Neural cell (in vitro differentiated cells): ENCODE data around the gene SGF29. TPM values are rescaled to one million over a fixed set of nuclear protein-coding genes. Genes with fewer than 3 reads are reported as not detected.
"Not testable (repeated sequence)": the region's sequence is repeated elsewhere in the genome, so short reads cannot be mapped to it uniquely, and the experiment has no call there.

Experiments used
- H2AFZ ChIP-seq: fragments of 200-600, 300-800 bp; sonication (generic), shearing (Covaris generic); 2 replicates; pipeline ENCODE4 v1.6.0; 2014; ENCODE audit warnings: low read depth, mild to moderate bottlenecking, antibody characterized with exemption, low read length, moderate library complexity
- H3F3A ChIP-seq: fragments of 200-600 bp; shearing (Covaris generic); 2 replicates; pipeline ENCODE4 v1.6.1; 2016; ENCODE audit warnings: mild to moderate bottlenecking, moderate library complexity, mixed read lengths, antibody characterized with exemption, low read length; ENCODE audit not compliant: insufficient read depth, poor library complexity, severe bottlenecking
- H3K27ac ChIP-seq: fragments of 200-600, 300-800 bp; sonication (generic), shearing (Covaris generic); 2 replicates; pipeline ENCODE4 v1.5.1; 2014; ENCODE audit warnings: mild to moderate bottlenecking, low read length, moderate library complexity
- H3K27me3 ChIP-seq: fragments of 300-800, 200-600 bp; sonication (generic), shearing (Covaris generic); 2 replicates; pipeline ENCODE4 v1.6.0; 2014; ENCODE audit warnings: mild to moderate bottlenecking, low read depth, low read length, moderate library complexity; ENCODE audit not compliant: insufficient read depth
- H3K36me3 ChIP-seq: fragments of 300-800, 200-600 bp; sonication (generic), shearing (Covaris generic); 2 replicates; pipeline ENCODE4 v1.5.1; 2014; ENCODE audit warnings: mild to moderate bottlenecking, antibody characterized with exemption, low read length, moderate library complexity; ENCODE audit not compliant: insufficient read depth
- H3K4me2 ChIP-seq: fragments of 300-800, 200-600 bp; sonication (generic), shearing (Covaris generic); 2 replicates; pipeline ENCODE4 v1.6.0; 2014; ENCODE audit warnings: mild to moderate bottlenecking, low read length
- H3K4me3 ChIP-seq: fragments of 300-800, 200-600 bp; sonication (generic), shearing (Covaris generic); 2 replicates; pipeline ENCODE4 v1.5.1; 2014; ENCODE audit warnings: mild to moderate bottlenecking, low read length, moderate library complexity
- H3K79me2 ChIP-seq: fragments of 200-600 bp; shearing (Covaris generic); replicated peaks from 2 replicates; pipeline ENCODE4 v1.6.0; 2014; ENCODE audit warnings: mild to moderate bottlenecking, low read length, moderate library complexity; ENCODE audit not compliant: insufficient read depth
- H3K9ac ChIP-seq: fragments of 300-800, 200-600 bp; sonication (generic), shearing (Covaris generic); 2 replicates; pipeline ENCODE4 v1.6.1; 2016; ENCODE audit warnings: mild to moderate bottlenecking, low read length, mixed read lengths
- H3K9me2 ChIP-seq: fragments of 200-600 bp; shearing (Covaris generic); 2 replicates; pipeline ENCODE4 v1.6.1; 2016; ENCODE audit warnings: mild to moderate bottlenecking, low read length, mixed read lengths; ENCODE audit not compliant: insufficient read depth
- H3K9me3 ChIP-seq: fragments of 200-600, 300-800 bp; sonication (generic), shearing (Covaris generic); 2 replicates; pipeline ENCODE4 v1.6.1; 2016; ENCODE audit warnings: mild to moderate bottlenecking, mixed run types, low read length, moderate library complexity, mixed read lengths
- H4K20me1 ChIP-seq: fragments of 200-600 bp; shearing (Covaris generic); 2 replicates; pipeline ENCODE4 v1.6.1; 2016; ENCODE audit warnings: mild to moderate bottlenecking, mixed run types; ENCODE audit not compliant: insufficient read depth
- EP300 ChIP-seq: fragments of 450-650 bp; conservative IDR thresholded peaks from 2 replicates; pipeline ENCODE4 v1.6.1; 2014; ENCODE audit warnings: antibody characterized with exemption, mild to moderate bottlenecking, moderate library complexity; ENCODE audit not compliant: poor library complexity, severe bottlenecking
- EZH2 ChIP-seq: fragments of 200-600, 300-800 bp; shearing (Covaris generic), sonication (generic); IDR thresholded peaks from 2 replicates; pipeline ENCODE4 v1.6.1; 2014; ENCODE audit warnings: antibody characterized with exemption, low read length, borderline replicate concordance, mild to moderate bottlenecking; ENCODE audit not compliant: insufficient read depth, poor library complexity, severe bottlenecking
- MXI1 ChIP-seq: fragments of 450-650 bp; conservative IDR thresholded peaks from 2 replicates; pipeline ENCODE4 v1.6.1; 2014; ENCODE audit warnings: antibody characterized with exemption, mild to moderate bottlenecking; ENCODE audit not compliant: poor library complexity, severe bottlenecking
- POLR2AphosphoS5 ChIP-seq: IDR thresholded peaks from 2 replicates; pipeline ENCODE4 v1.6.1; 2012
- RAD21 ChIP-seq: fragments of 450-650 bp; conservative IDR thresholded peaks from 2 replicates; pipeline ENCODE4 v1.6.1; 2014; ENCODE audit warnings: antibody characterized with exemption, mild to moderate bottlenecking, moderate library complexity
- REST ChIP-seq: IDR thresholded peaks from 2 replicates; pipeline ENCODE4 v1.6.1; 2012; ENCODE audit warnings: borderline replicate concordance
- SMC3 ChIP-seq: fragments of 450-650 bp; conservative IDR thresholded peaks from 2 replicates; pipeline ENCODE4 v1.6.1; 2014; ENCODE audit warnings: antibody characterized with exemption, mild to moderate bottlenecking, moderate library complexity; ENCODE audit not compliant: poor library complexity
- polyA plus RNA-seq: library from polyadenylated mRNA; depleted of rRNA; stranded (reverse); fragments of >200 nt; gene quantifications from 2 replicates; pipeline ENCODE4 v1.2.3, GENCODE V29; 2014

Gene SGF29
- polyA plus RNA-seq, 1 donor from 2014 or later = 32.8 TPM

GRCh38 chr16:28592979-28593553 is 39.3 kb downstream of the SGF29 start:
- Histone ChIP-seq H4K20me1 (no peaks in the 10 kb centered on the region), H3K9ac (no peak overlapping the region), H2AFZ (no peak overlapping the region), H3K27me3 (no peaks in the 10 kb centered on the region), H3K79me2 (no peaks in the 10 kb centered on the region), H3F3A (no peaks in the 10 kb centered on the region), H3K27ac (no peak overlapping the region), H3K9me2 (no peaks in the 10 kb centered on the region), H3K4me2 (no peak overlapping the region), H3K9me3 (no peaks in the 10 kb centered on the region), H3K36me3 (no peaks in the 10 kb centered on the region), H3K4me3 (no peak overlapping the region)
- no peak for TF ChIP-seq REST
- TF ChIP-seq SMC3 = no peak
- TF ChIP-seq RAD21 = no peak

DNA sequence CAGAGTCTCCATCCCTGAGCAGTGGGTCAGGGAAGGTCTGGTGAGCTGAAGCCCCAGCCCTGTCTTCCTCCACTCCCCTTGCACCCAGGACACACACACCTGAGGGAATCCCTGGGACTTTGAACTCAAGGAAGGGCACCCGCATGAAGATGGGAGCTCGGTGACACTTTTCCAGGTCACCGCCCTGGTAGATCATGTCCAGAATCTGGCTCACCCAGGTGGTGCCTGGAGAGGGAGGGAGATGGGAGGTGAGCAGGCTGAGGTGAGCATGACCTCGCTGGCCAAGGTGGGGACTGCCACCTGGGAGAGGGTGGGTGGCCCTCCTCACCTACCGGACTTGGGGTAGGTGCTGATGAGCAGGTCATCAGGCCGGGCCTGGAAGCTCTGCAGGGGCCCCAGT is 41.7 kb downstream of the SGF29 start:
- not testable (repeated sequence) for H3K79me2 ChIP-seq, H2AFZ ChIP-seq, H3K27me3 ChIP-seq, H3K9me3 ChIP-seq, H3K4me2 ChIP-seq, H3K9ac ChIP-seq, H3F3A ChIP-seq, H4K20me1 ChIP-seq, H3K36me3 ChIP-seq, H3K4me3 ChIP-seq, H3K9me2 ChIP-seq, H3K27ac ChIP-seq

DNA sequence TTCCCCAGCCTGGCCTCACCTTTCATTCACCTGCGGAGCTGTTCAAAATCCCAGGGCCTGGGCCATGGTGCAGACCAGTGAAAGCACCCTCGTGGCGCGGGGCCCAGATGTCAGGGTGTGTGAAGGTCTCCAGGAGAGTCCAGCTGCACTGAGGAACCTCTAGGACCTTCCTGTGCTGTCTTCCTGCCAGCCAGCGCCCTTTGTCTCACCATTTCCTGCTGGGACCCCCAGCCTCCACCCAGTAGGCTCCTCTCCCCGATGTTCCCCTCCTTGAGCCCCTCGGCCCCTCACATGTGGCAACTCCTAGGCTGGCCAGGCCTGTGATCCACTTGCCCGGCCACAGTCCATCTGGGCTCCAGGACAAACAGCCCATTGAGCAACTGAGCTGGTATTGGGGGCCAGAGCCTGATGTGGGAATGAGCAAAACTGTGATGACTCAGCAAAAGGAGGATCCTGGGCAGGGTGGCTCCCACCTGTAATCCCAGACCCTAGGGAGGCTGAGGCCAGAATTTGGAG is 42.5 kb downstream of the SGF29 start:
- no peaks in the 10 kb centered on the region for H3K79me2 ChIP-seq
- no peaks in the 10 kb centered on the region for H3K27me3 ChIP-seq
- H3F3A ChIP-seq = no peaks in the 10 kb centered on the region
- no peak overlapping the region for H3K4me2 ChIP-seq
- no peak overlapping the region for H3K9ac ChIP-seq
- TF ChIP-seq SMC3 = no peak
- no peak for TF ChIP-seq RAD21
- no peak overlapping the region for H3K4me3 ChIP-seq
- H2AFZ ChIP-seq = no peak overlapping the region
- no peaks in the 10 kb centered on the region for H3K9me3 ChIP-seq
- no peaks in the 10 kb centered on the region for H3K9me2 ChIP-seq
- no peaks in the 10 kb centered on the region for H4K20me1 ChIP-seq
- H3K27ac ChIP-seq = no peak overlapping the region
- no peaks in the 10 kb centered on the region for H3K36me3 ChIP-seq

- Histone ChIP-seq H4K20me1 (no peaks in the 10 kb centered on the region), H3K9me3 (no peaks in the 10 kb centered on the region), H3K4me2 (no peak within 1 kb of the TSS), H3K27ac (no peak within 1 kb of the TSS), H3K9ac (no peak within 1 kb of the TSS), H3K4me3 (no peak within 1 kb of the TSS), H3F3A (no peaks in the 10 kb centered on the region), H3K79me2 (no peaks in the 10 kb centered on the region), H3K36me3 (no peaks in the 10 kb centered on the region), H3K9me2 (no peaks in the 10 kb centered on the region), H2AFZ (no peak within 1 kb of the TSS), H3K27me3 (no peaks in the 10 kb centered on the region)
- TF ChIP-seq MXI1 (no peak), EP300 (no peak), RAD21 (no peak), POLR2AphosphoS5 (no peak), EZH2 (no peak)
Measured at GRCh38 chr16:28596840-28597691, 43.3 kb downstream of the SGF29 start, which contains the start of gene SULT1A2. SULT1A2 (minus strand) TSS chr16:28597050; CDS start chr16:28595930, 1,120 bp downstream.
